Measurements from ENCODE around the gene MDP1.

DNA sequence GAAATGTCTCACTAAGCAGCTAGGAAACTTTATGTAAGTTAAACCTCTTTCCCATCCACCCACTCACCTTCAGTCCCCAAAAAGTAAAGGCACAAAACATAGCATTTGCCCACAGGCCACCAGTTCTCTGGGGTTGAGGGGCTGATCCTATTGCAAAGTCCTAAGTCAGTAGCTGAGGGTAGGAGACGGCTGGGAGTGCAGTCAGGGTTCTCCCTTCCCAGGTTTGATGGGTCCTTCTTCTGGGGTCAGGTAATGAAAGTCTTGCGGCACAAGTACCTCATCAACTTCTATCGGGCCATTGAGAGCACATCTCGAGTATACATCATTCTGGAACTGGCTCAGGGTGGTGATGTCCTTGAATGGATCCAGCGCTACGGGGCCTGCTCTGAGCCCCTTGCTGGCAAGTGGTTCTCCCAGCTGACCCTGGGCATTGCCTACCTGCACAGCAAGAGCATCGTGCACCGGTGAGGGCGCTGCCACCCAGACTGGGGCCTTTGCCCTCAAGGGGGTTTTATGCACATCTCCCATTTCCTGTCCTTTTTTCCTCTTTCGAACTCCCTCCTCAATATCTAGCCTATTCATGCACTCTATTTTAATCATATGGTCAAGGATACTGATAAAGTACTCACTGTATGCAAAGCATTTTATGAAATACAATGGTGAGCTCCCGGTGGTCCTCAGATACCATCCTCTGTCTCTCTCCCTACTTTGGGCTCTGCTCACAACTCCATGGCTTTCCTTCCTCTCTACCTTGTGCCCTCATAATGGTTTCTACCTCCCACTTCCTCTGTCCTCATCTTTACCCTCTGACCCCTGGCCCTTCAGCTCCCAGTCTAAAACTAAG is 9.4 kb downstream of the MDP1 start:
- TF ChIP-seq POLR2A (IDR thresholded peaks at IDR 0.05) (no peak), EP300 (IDR thresholded peaks at IDR 0.05) (no peak)
- TF ChIP-seq, protein P1, sequence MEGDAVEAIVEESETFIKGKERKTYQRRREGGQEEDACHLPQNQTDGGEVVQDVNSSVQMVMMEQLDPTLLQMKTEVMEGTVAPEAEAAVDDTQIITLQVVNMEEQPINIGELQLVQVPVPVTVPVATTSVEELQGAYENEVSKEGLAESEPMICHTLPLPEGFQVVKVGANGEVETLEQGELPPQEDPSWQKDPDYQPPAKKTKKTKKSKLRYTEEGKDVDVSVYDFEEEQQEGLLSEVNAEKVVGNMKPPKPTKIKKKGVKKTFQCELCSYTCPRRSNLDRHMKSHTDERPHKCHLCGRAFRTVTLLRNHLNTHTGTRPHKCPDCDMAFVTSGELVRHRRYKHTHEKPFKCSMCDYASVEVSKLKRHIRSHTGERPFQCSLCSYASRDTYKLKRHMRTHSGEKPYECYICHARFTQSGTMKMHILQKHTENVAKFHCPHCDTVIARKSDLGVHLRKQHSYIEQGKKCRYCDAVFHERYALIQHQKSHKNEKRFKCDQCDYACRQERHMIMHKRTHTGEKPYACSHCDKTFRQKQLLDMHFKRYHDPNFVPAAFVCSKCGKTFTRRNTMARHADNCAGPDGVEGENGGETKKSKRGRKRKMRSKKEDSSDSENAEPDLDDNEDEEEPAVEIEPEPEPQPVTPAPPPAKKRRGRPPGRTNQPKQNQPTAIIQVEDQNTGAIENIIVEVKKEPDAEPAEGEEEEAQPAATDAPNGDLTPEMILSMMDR (IDR thresholded peaks at IDR 0.05) = no peak
